Measurements from ENCODE around the gene FAAH2. TPM values are rescaled to one million over a fixed set of nuclear protein-coding genes. Genes with fewer than 3 reads are reported as not detected.

The FAAH2 gene, protein sequence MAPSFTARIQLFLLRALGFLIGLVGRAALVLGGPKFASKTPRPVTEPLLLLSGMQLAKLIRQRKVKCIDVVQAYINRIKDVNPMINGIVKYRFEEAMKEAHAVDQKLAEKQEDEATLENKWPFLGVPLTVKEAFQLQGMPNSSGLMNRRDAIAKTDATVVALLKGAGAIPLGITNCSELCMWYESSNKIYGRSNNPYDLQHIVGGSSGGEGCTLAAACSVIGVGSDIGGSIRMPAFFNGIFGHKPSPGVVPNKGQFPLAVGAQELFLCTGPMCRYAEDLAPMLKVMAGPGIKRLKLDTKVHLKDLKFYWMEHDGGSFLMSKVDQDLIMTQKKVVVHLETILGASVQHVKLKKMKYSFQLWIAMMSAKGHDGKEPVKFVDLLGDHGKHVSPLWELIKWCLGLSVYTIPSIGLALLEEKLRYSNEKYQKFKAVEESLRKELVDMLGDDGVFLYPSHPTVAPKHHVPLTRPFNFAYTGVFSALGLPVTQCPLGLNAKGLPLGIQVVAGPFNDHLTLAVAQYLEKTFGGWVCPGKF
- total RNA-seq, result 1 to 10 TPM in 1 of 4 donors, under 1 TPM in 1, not detected in 2; 0.85 to 4.8 TPM

DNA sequence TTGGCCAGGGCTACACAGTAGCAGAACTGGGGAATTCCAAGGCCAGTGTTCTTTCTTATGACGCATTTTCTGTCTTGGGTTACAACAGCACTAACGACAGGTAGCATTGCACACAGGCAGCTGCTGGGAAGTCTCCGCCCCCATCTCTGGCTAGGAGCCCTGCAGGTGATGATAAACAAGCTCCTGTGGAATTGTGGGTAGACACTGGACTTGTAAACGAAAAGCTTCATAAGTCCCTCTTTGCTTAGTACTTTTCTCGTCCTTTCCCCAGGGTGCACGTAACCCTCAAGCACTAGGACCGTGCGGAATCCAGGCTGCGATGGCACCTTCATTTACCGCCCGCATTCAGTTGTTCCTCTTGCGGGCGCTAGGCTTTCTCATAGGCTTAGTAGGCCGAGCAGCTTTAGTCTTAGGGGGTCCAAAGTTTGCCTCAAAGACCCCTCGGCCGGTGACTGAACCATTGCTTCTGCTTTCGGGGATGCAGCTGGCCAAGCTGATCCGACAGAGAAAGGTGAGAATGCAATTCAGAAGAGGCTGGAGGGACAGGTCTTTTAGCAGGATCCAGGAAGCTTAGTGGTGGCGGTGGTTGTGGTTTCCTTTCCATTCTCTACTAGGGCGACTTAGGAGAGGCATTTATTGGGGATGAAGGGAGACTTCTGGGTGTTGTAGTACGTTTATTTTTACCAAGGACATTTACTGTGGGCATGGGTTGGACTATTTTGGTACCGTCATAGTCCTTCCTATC lies at the start of gene FAAH2:
Gene FAAH2 (plus strand): TSS at position 200 of the 745 bp plus-strand sequence. CDS start 120 bp downstream, at position 320.
- no peaks in the 10 kb centered on the region for H3K9me3 ChIP-seq
- H3K4me1 ChIP-seq, result no peaks in the 10 kb centered on the region
- no peak within 1 kb of the TSS for H3K27ac ChIP-seq
- intact Hi-C loops (cut with DNase I; ENCODE audit: low total_unique reads), result no loop called here
- DNase-seq, result no peak
- TF ChIP-seq, protein P1, sequence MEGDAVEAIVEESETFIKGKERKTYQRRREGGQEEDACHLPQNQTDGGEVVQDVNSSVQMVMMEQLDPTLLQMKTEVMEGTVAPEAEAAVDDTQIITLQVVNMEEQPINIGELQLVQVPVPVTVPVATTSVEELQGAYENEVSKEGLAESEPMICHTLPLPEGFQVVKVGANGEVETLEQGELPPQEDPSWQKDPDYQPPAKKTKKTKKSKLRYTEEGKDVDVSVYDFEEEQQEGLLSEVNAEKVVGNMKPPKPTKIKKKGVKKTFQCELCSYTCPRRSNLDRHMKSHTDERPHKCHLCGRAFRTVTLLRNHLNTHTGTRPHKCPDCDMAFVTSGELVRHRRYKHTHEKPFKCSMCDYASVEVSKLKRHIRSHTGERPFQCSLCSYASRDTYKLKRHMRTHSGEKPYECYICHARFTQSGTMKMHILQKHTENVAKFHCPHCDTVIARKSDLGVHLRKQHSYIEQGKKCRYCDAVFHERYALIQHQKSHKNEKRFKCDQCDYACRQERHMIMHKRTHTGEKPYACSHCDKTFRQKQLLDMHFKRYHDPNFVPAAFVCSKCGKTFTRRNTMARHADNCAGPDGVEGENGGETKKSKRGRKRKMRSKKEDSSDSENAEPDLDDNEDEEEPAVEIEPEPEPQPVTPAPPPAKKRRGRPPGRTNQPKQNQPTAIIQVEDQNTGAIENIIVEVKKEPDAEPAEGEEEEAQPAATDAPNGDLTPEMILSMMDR (IDR thresholded peaks at IDR 0.05), result no peak
- no peak for TF ChIP-seq POLR2A (IDR thresholded peaks at IDR 0.05)
- no peaks in the 10 kb centered on the region for H3K36me3 ChIP-seq
- H3K27me3 ChIP-seq, result no peaks in the 10 kb centered on the region
- H3K4me3 ChIP-seq, result no peak within 1 kb of the TSS

DNA sequence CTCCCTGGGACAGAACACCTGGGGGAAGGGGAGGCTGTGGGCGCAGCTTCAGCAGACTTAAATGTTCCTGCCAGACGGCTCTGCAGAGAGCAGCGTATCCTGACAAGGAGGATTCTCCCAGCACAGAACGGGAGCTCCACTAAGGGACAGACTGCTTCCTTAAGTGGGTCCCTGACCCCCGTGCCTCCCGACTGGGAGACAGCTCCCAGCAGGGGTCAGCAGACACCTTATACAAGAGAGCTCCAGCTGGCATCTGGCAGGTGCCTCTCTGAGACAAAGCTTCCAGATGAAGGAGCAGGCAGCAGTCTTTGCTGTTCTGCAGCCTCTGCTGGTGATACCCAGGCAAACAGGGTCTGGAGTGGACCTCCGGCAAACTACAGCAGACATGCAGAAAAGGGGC lies 44.5 kb upstream of the FAAH2 start:
- no peaks in the 10 kb centered on the region for H3K4me1 ChIP-seq
- no peak overlapping the region for H3K27ac ChIP-seq
- TF ChIP-seq, protein P1 (IDR thresholded peaks at IDR 0.05), result no peak
- no peak for TF ChIP-seq POLR2A (IDR thresholded peaks at IDR 0.05)
- H3K36me3 ChIP-seq, result no peaks in the 10 kb centered on the region
- no peaks in the 10 kb centered on the region for H3K27me3 ChIP-seq
- H3K4me3 ChIP-seq, result no peak overlapping the region
- DNase-seq, result no peak
- H3K9me3 ChIP-seq, result peaks cover 0 to 3% of the 10 kb centered on the region in 2 donors
- intact Hi-C loops (cut with DNase I; ENCODE audit: low total_unique reads), result no loop called here

DNA sequence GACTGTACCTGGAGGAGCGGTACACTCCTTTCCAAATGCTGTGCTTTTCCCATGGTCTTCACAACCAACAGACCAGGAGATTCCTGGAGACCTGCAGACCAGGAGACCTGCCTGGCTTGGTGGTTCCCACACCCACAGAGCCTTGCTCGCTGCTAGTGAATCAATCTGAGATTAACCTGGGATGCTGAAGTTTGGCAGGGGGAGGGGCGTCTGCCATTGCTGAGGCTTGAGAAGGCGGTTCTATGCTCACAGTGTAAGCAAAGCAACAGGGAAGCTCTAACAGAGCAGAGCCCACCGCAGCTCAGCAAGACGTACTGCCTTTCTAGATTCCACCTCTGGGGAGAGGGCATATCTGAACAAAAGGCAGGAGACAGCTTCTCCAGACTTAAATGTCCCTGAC lies 34.5 kb upstream of the FAAH2 start:
- no peak for DNase-seq

DNA sequence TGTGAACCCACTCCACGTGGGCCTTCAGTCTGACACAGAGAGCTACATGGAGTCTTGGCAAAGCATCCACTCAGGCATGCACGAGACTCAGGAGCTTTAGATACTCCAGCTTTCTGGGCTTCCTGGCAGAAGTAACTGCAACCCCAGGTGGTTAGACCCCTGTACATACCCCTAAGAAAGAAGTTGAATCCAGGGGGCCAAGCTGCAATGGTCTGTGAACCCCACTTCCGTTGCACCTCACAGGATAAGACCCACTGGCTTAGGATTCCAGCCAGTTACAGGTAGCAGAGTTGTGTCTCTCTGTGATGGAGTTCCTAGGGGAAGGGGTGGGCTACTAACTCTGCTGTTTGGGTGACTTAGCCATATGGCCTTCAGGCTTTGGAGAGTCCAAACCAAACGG lies 21.4 kb upstream of the FAAH2 start:
- H3K4me1 ChIP-seq, result no peaks in the 10 kb centered on the region
- H3K27ac ChIP-seq, result no peak overlapping the region
- no peaks in the 10 kb centered on the region for H3K27me3 ChIP-seq
- no peak for DNase-seq
- TF ChIP-seq, protein P1 (IDR thresholded peaks at IDR 0.05), result no peak
- TF ChIP-seq POLR2A (IDR thresholded peaks at IDR 0.05), result no peak
- no peaks in the 10 kb centered on the region for H3K9me3 ChIP-seq
- no peaks in the 10 kb centered on the region for H3K36me3 ChIP-seq
- no peak overlapping the region for H3K4me3 ChIP-seq
- intact Hi-C loops (cut with DNase I; ENCODE audit: low total_unique reads), result no loop called here

More for the DNA sequence above, 34.5 kb upstream of the FAAH2 start:
- Histone ChIP-seq H3K27ac (no peak overlapping the region), H3K9me3 (no peaks in the 10 kb centered on the region), H3K27me3 (peaks cover 0 to 7% of the 10 kb centered on the region in 2 donors), H3K4me1 (no peaks in the 10 kb centered on the region), H3K36me3 (no peaks in the 10 kb centered on the region), H3K4me3 (no peak overlapping the region)
- no peak for TF ChIP-seq POLR2A (IDR thresholded peaks at IDR 0.05)
- TF ChIP-seq, protein P1 (IDR thresholded peaks at IDR 0.05), result no peak
- intact Hi-C loops (cut with DNase I; ENCODE audit: low total_unique reads), result no loop called here

DNA sequence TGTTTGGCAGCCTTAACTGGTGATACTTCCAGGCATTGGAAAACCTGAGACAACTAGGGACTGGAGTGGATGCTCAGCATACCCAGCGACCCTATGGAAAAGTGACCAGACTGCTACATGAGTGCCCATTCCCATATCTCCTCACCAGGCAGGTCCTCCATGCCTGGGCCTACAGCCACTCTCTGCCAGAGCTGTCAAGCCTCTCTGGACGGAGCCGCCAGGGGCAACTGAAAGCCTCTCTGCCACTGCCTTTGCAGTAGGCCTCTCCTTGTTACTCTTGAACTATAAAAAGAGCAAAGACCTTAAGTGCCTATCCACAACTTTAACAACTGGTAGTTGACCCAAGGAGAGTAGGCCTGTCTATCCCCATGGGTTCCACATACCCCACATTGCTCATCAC lies 20.2 kb upstream of the FAAH2 start:
- H3K9me3 ChIP-seq, result no peaks in the 10 kb centered on the region
- H3K36me3 ChIP-seq, result no peaks in the 10 kb centered on the region
- no peak overlapping the region for H3K4me3 ChIP-seq
- no peak overlapping the region for H3K27ac ChIP-seq
- H3K27me3 ChIP-seq, result no peaks in the 10 kb centered on the region
- intact Hi-C loops (cut with DNase I; ENCODE audit: low total_unique reads), result no loop called here
- TF ChIP-seq POLR2A (IDR thresholded peaks at IDR 0.05), result no peak
- TF ChIP-seq, protein P1 (IDR thresholded peaks at IDR 0.05), result no peak
- H3K4me1 ChIP-seq, result no peaks in the 10 kb centered on the region
- DNase-seq, result no peak

Data from uterus (tissue), 4 donors.